SK-N-MC (cell line): Measurements from ENCODE around the gene E2F4.

Experiments used
- DNase-seq: peaks from one replicate; pipeline ENCODE4 v3.0.0-alpha.2; 2011; ENCODE audit warnings: low read depth, low spot score
- H3K27ac ChIP-seq: fragments of 200-600 bp; sonication (generic); 2 replicates; pipeline ENCODE4 v1.5.1; 2016; ENCODE audit warnings: mixed run types
- H3K36me3 ChIP-seq: fragments of 200-600 bp; sonication (generic); 2 replicates; pipeline ENCODE4 v1.6.1; 2017; ENCODE audit warnings: antibody characterized with exemption, low read length, mixed read lengths; ENCODE audit not compliant: insufficient read depth
- H3K4me3 ChIP-seq: fragments of 200-600 bp; sonication (generic); 2 replicates; pipeline ENCODE4 v1.5.1; 2016
- H3K9ac ChIP-seq: fragments of 200-600 bp; sonication (generic); 2 replicates; pipeline ENCODE4 v1.8.0; 2017; ENCODE audit warnings: mixed run types, mixed read lengths; ENCODE audit not compliant: insufficient read length
- H3K9me3 ChIP-seq: fragments of 200-600 bp; sonication (generic); 2 replicates; pipeline ENCODE4 v1.6.1; 2017; ENCODE audit warnings: low read depth, mild to moderate bottlenecking, antibody characterized with exemption, low read length, moderate library complexity, mixed read lengths
- EZH2 ChIP-seq: fragments of 200-600 bp; sonication (generic); IDR thresholded peaks from one replicate; pipeline ENCODE4 v1.6.1; 2017; ENCODE audit warnings: antibody characterized with exemption
- FOXP2 ChIP-seq: optimal IDR thresholded peaks from 2 replicates; pipeline ENCODE3; 2011; ENCODE audit warnings: mild to moderate bottlenecking, moderate library complexity; ENCODE audit not compliant: insufficient read depth; ENCODE audit errors: extremely low read length, control extremely low read depth
- POLR2AphosphoS5 ChIP-seq: IDR thresholded peaks from 2 replicates; pipeline ENCODE4 v1.6.1; 2012; ENCODE audit warnings: mild to moderate bottlenecking, low read depth, low read length, borderline replicate concordance

Gene E2F4

DNA sequence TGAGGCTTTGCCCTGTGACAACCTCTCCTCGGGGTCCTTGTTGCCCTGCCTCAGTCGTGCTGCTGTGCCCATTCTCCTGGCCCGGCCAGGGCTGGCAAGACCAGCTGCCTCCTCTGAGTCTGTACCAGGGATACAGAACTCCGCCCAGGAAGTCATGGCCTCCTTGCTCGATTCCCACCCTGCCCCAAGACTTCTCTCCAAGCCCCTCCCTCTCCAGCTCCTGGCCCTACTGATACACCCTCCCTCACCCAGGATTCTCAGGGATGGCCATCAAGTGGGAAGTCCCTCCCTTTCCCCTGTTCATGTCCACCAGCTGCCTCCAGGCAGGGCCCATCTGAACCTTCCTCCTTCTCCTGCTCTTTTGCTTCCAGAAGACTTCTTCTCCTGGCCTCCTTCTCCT lies 23.8 kb downstream of the E2F4 start:
- no peak for DNase-seq
- Histone ChIP-seq H3K9me3 (no peaks in the 10 kb centered on the region), H3K27ac (no peak overlapping the region), H3K9ac (no peak overlapping the region), H3K36me3 (no peaks in the 10 kb centered on the region), H3K4me3 (no peak overlapping the region)
- no peak for TF ChIP-seq EZH2
- no peak for TF ChIP-seq FOXP2
- no peak for TF ChIP-seq POLR2AphosphoS5

GRCh38 chr16:67216612-67217490 lies 24.9 kb downstream of the E2F4 start:
- Histone ChIP-seq H3K4me3 (no peak overlapping the region), H3K9me3 (no peaks in the 10 kb centered on the region), H3K9ac (no peak overlapping the region), H3K36me3 (no peaks in the 10 kb centered on the region), H3K27ac (no peak overlapping the region)
- DNase-seq: no peak
- no peak for TF ChIP-seq EZH2

GRCh38 chr16:67223992-67224391 lies 32.0 kb downstream of the E2F4 start:
- no peak overlapping the region for H3K9ac ChIP-seq
- TF ChIP-seq EZH2 (no peak), FOXP2 (no peak), POLR2AphosphoS5 (no peak)
- H3K4me3 ChIP-seq: no peak overlapping the region
- no peaks in the 10 kb centered on the region; the same call in 1 of the 2 replicates for H3K36me3 ChIP-seq
- no peak for DNase-seq
- H3K27ac ChIP-seq: no peak overlapping the region
- no peaks in the 10 kb centered on the region for H3K9me3 ChIP-seq

DNA sequence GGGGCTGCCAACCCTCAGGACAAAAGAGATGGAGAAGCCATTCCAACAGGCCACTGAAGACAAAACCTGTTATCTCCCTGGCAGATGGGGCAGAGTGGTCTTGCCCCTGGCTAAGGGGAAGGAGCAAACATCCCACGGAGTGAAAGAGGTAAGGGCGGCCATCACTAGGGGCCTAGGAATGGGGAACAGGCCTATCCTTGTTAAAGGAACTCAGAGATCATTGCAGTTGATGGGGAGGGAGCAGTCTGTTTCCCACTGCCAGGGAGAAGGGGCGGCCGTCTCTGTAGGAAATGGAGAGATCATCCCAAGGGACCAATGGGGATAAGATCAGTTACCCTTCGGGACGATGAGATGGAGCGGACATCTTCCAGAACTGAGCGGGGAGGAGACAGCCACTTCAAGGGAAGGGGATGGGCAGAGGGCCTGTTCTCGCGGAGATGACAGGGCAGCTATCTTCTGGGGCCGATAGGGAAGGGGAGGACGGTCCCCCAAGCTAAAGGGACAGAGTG lies 34.4 kb downstream of the E2F4 start:
- Histone ChIP-seq H3K9ac (peak overlapping the region; percentile 53), H3K27ac (no peak overlapping the region), H3K9me3 (no peaks in the 10 kb centered on the region), H3K4me3 (peak overlapping the region; percentile 88), H3K36me3 (no peaks in the 10 kb centered on the region; the same call in 1 of the 2 replicates)
- TF ChIP-seq FOXP2 (no peak), EZH2 (no peak), POLR2AphosphoS5 (no peak)
- no peak for DNase-seq

- DNase-seq: no peak
- Histone ChIP-seq H3K9me3 (no peaks in the 10 kb centered on the region), H3K27ac (no peak within 1 kb of the TSS), H3K4me3 (peak within 1 kb of the TSS; percentile 88), H3K9ac (peak within 1 kb of the TSS; percentile 85), H3K36me3 (no peaks in the 10 kb centered on the region; the same call in 1 of the 2 replicates)
- TF ChIP-seq FOXP2 (no peak), POLR2AphosphoS5 (peak; percentile 71; the same call in 1 of the 2 replicates)
Measured at GRCh38 chr16:67226804-67227566, 35.0 kb downstream of the E2F4 start, which contains the start of gene TMEM208. Gene TMEM208, plus strand, starts transcription at chr16:67227130. Its CDS starts 89 bp downstream, at chr16:67227219.

DNA sequence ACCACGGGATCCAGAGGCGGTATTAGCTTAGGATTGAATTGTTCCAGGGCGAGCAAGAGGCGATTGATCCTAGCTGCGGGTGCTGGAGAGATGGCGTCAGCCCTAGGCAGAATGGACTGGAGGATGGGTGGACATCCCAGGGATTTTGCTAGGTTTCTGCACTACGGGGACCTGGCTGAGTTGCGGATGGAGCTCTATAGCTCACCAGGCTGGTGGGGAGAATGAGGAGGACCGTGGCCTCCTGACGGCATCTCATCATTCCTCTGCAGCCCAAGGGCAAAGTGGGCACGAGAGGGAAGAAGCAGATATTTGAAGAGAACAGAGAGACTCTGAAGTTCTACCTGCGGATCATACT lies 35.6 kb downstream of the E2F4 start:
- no peak for DNase-seq
- peak overlapping the region; percentile 85 for H3K9ac ChIP-seq
- H3K9me3 ChIP-seq: no peaks in the 10 kb centered on the region
- TF ChIP-seq EZH2: no peak
- no peak for TF ChIP-seq FOXP2
- TF ChIP-seq POLR2AphosphoS5: no peak
- no peak overlapping the region for H3K27ac ChIP-seq
- peak overlapping the region; percentile 88 for H3K4me3 ChIP-seq
- H3K36me3 ChIP-seq: no peaks in the 10 kb centered on the region; the same call in 1 of the 2 replicates

DNA sequence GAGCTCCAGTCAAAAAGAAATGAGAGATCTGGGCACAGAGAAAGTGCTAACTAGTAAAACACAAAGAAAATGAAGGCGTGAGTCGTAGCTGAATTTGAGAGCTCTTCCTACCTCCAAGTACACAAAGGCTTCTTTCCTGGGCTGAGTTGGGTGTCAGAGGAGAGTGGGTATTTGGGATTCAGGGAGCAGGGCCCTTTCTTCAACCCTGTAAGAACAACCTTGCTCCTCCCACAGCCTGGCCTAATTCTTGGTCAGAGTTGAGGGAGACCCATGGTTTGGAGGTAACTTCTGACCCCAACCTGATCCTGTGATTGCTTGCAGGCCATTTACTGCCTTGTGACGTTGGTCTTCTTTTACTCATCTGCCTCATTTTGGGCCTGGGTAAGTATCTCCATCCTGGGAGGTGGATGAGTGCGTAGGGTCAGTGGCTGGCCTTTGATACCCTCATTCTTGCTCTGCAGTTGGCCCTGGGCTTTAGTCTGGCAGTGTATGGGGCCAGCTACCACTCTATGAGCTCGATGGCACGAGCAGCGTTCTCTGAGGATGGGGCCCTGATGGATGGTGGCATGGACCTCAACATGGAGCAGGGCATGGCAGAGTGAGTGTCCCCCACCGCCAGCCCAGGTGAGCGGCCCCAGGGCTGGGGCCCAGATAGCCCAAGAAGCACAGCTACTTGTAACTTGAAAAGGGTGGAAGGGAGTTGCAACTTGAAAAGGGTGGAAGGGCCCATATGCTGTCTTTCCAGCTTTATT lies 36.3 kb downstream of the E2F4 start:
- H3K9ac ChIP-seq: no peak overlapping the region

More for the DNA sequence above, 36.3 kb downstream of the E2F4 start:
- Histone ChIP-seq H3K36me3 (no peaks in the 10 kb centered on the region; the same call in 1 of the 2 replicates), H3K9me3 (no peaks in the 10 kb centered on the region), H3K27ac (no peak overlapping the region), H3K4me3 (peak overlapping the region; percentile 88)
- TF ChIP-seq POLR2AphosphoS5: no peak
- no peak for TF ChIP-seq FOXP2
- TF ChIP-seq EZH2: no peak
- DNase-seq: no peak
